SK-N-MC (cell line): Measurements from ENCODE around the gene GYS2.
"Not testable (repeated sequence)": the region's sequence is repeated elsewhere in the genome, so short reads cannot be mapped to it uniquely, and the experiment has no call there.

Source experiments
- DNase-seq: peaks from one replicate; pipeline ENCODE4 v3.0.0-alpha.2; 2011; ENCODE audit warnings: low read depth, low spot score
- H3K27ac ChIP-seq: fragments of 200-600 bp; sonication (generic); 2 replicates; pipeline ENCODE4 v1.5.1; 2016; ENCODE audit warnings: mixed run types
- H3K36me3 ChIP-seq: fragments of 200-600 bp; sonication (generic); 2 replicates; pipeline ENCODE4 v1.6.1; 2017; ENCODE audit warnings: antibody characterized with exemption, low read length, mixed read lengths; ENCODE audit not compliant: insufficient read depth
- H3K4me3 ChIP-seq: fragments of 200-600 bp; sonication (generic); 2 replicates; pipeline ENCODE4 v1.5.1; 2016
- H3K9ac ChIP-seq: fragments of 200-600 bp; sonication (generic); 2 replicates; pipeline ENCODE4 v1.8.0; 2017; ENCODE audit warnings: mixed run types, mixed read lengths; ENCODE audit not compliant: insufficient read length
- H3K9me3 ChIP-seq: fragments of 200-600 bp; sonication (generic); 2 replicates; pipeline ENCODE4 v1.6.1; 2017; ENCODE audit warnings: low read depth, mild to moderate bottlenecking, antibody characterized with exemption, low read length, moderate library complexity, mixed read lengths
- EZH2 ChIP-seq: fragments of 200-600 bp; sonication (generic); IDR thresholded peaks from one replicate; pipeline ENCODE4 v1.6.1; 2017; ENCODE audit warnings: antibody characterized with exemption
- FOXP2 ChIP-seq: optimal IDR thresholded peaks from 2 replicates; pipeline ENCODE3; 2011; ENCODE audit warnings: mild to moderate bottlenecking, moderate library complexity; ENCODE audit not compliant: insufficient read depth; ENCODE audit errors: extremely low read length, control extremely low read depth
- POLR2AphosphoS5 ChIP-seq: IDR thresholded peaks from 2 replicates; pipeline ENCODE4 v1.6.1; 2012; ENCODE audit warnings: mild to moderate bottlenecking, low read depth, low read length, borderline replicate concordance

Gene GYS2

DNA sequence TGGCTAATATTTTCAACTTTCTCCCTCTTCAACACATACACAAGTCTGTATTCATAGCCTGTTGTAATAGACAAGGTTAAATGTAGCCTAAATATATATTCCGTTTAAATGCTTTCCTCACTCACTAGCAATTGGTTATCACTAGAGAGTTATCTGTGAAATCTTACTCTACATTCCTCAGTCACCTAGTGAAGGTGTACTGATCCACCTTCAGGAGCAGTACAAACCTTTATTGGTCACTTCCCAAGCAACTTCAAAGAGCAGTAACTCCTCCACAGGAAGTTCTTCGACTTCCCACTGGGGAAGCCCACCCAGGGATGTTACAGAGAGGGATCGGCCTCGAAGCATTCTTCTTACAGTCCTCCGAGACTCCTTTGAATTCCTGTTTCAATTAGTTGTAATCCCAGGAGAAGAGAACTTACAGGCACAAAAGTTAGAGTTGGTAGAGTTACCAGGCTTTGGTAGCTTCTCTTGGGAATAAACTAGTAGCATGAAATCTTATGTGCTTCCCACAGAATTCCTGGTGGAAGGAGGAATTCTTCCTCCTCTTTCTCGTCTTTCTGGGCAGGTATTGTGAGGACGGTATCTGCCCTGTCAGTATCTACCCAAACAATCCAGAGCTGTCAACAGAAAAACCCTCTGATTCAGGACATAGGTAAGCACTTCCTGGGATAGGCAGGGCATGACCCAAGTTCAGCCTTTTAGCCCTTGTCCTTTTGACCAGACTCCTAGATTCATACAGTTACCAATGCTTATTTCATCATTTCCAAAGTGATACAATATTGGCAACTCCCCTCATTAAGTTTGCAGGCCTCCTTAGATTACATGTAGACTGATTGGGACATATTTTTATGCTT is at the start of gene GYS2:
Gene GYS2 (minus strand): TSS at position 603 of the 857 bp plus-strand sequence. CDS start 255 bp downstream, at position 348.
- TF ChIP-seq EZH2 (no peak), POLR2AphosphoS5 (no peak), FOXP2 (no peak)
- Histone ChIP-seq H3K4me3 (no peak within 1 kb of the TSS), H3K9ac (no peak within 1 kb of the TSS), H3K9me3 (no peaks in the 10 kb centered on the region), H3K27ac (no peak within 1 kb of the TSS), H3K36me3 (no peaks in the 10 kb centered on the region)
- no peak for DNase-seq

DNA sequence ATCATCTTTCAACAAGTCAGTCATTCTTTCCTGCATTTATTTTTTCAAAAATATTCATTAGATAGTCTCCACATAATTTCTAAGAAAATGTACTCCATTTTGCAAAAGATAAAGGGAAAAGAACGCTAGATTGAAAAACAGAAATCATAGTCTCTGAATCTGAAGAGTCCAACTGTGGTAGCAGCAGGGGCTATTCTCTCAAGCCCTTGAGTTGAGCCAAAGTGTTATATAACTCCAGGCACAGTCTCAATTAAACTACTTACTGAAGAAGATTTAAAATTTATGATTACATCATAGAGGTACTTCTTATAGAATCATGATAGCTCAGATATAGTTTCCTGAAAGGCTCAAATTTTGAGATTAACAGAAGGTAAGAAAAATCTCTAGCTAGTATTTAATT is 47.2 kb upstream of the GYS2 start:
- no peak for DNase-seq
- no peak overlapping the region for H3K9ac ChIP-seq
- no peaks in the 10 kb centered on the region for H3K9me3 ChIP-seq
- H3K27ac ChIP-seq: peak overlapping the region; percentile 42; the same call in 1 of the 2 replicates
- H3K4me3 ChIP-seq: no peak overlapping the region
- no peak for TF ChIP-seq FOXP2
- no peak for TF ChIP-seq EZH2
- no peak for TF ChIP-seq POLR2AphosphoS5
- peaks cover 99% of the 10 kb centered on the region for H3K36me3 ChIP-seq

DNA sequence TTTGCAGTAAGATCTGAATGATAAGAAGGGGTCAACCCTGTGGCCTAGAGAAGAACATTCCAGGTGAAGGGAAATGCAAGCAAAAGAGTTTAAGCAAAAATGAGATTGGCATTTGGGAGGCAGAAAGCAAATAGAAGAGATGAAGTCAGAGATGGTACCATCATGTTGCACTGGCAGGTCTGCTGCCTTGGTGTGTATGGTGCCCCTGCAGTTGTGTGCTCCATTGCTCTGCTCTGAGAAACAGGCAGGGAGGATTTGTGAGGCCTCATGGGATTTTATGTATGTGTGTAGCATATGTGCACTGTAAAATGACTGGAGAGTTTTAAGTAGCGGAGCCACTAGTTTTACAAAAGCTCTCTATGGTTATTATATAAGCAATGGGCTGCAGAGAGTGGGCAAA is 46.4 kb upstream of the GYS2 start:
- Histone ChIP-seq H3K36me3 (peaks cover 100% of the 10 kb centered on the region), H3K27ac (peak overlapping the region; percentile 20; the same call in 1 of the 2 replicates), H3K9ac (no peak overlapping the region), H3K9me3 (no peaks in the 10 kb centered on the region), H3K4me3 (no peak overlapping the region)
- no peak for TF ChIP-seq POLR2AphosphoS5
- no peak for TF ChIP-seq FOXP2
- TF ChIP-seq EZH2: no peak
- no peak for DNase-seq

DNA sequence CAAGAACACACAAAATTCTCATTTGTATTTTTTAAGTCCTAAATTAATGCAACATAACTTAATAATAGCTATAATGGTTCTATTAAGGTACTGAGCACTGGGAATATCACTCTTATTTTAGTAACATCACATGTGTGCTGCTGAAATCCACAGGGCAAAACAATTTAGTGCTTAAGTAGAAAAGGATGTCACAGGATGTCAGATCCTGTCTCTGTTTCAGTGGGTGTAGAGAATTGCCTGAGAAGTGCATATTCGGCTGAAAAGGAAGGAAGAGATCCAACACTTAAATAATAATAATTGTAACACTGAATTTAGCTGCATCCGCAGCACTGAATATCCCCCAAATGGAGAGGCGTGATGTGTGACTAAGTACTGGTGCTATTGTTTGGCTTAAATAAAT is 44.4 kb upstream of the GYS2 start:
- Histone ChIP-seq H3K36me3 (peaks cover 100% of the 10 kb centered on the region), H3K9me3 (no peaks in the 10 kb centered on the region), H3K9ac (no peak overlapping the region), H3K27ac (no peak overlapping the region), H3K4me3 (no peak overlapping the region)
- DNase-seq: no peak
- TF ChIP-seq POLR2AphosphoS5 (no peak), FOXP2 (no peak), EZH2 (no peak)

DNA sequence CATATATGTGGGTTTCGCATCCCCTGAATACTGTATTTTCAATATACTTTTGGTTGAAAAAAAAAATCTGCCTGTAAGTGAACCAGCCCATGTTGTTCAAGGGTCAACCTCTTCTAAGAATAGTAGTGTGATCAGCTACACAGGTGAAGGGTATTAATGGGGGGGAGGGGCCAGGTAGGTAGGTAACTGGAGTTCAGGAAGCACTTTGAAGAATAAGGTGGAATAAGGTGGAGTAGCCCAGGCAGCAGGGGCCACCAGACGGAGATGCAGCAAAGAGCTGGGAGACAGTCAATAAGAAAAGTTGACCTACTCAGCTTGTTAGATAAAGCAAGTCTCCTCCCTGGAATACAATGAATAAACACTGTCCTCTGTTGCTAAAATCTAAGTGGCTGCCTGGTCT is 43.7 kb upstream of the GYS2 start:
- TF ChIP-seq EZH2: no peak
- TF ChIP-seq POLR2AphosphoS5: peak; percentile 39; the same call in 1 of the 2 replicates
- Histone ChIP-seq H3K4me3 (no peak overlapping the region), H3K27ac (no peak overlapping the region; the same call in 1 of the 2 replicates), H3K36me3 (peaks cover 100% of the 10 kb centered on the region), H3K9me3 (no peaks in the 10 kb centered on the region), H3K9ac (no peak overlapping the region)
- DNase-seq: no peak

DNA sequence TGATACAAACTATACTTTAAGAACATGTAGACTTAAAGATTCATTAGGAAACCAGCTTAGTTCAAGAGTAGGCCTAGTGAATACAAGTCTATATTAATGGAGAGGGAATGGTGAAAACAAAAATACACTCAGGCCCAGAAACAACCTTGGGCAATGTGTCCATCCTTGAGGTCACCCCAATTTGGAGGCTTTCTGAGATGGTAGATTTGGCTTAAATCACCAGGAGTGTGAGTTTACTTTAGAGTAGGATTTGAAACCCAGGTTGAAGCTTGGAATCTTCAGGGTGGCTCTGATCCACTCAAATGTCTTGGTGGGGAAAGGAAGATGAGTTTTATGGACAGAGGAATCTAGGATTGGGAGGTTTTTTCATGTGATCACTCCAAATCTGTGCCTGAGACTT is 42.5 kb upstream of the GYS2 start:
- Histone ChIP-seq H3K27ac (no peak overlapping the region; the same call in 1 of the 2 replicates), H3K4me3 (no peak overlapping the region), H3K9ac (no peak overlapping the region), H3K36me3 (peaks cover 100% of the 10 kb centered on the region), H3K9me3 (no peaks in the 10 kb centered on the region)
- TF ChIP-seq FOXP2: no peak
- no peak for TF ChIP-seq POLR2AphosphoS5
- TF ChIP-seq EZH2: no peak
- no peak for DNase-seq

DNA sequence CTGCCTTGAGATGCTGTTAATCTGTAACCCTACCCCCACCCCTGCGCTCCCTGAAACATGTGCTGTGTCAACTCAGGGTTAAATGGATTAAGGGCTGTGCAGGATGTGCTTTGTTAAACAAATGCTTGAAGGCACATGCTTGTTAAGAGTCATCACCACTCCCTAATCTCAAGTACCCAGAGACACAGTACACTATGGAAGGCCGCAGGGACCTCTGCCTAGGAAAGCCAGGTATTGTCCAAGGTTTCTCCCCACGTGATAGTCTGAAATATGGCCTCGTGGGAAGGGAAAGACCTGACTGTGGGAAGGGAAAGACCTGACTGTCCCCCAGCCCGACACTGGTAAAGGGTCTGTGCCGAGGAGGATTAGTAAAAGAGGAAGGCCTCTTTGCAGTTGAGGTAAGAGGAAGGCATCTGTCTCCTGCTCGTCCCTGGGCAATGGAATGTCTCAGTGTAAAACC is 40.4 kb upstream of the GYS2 start:
- 0 out of 2 replicates have a peak overlapping the region, but pooled peaks have one; percentile 79 for H3K27ac ChIP-seq
- H3K9ac ChIP-seq, DNase-seq, H3K9me3 ChIP-seq, H3K4me3 ChIP-seq: not testable (repeated sequence)
- H3K36me3 ChIP-seq: peaks cover 98% of the 10 kb centered on the region

DNA sequence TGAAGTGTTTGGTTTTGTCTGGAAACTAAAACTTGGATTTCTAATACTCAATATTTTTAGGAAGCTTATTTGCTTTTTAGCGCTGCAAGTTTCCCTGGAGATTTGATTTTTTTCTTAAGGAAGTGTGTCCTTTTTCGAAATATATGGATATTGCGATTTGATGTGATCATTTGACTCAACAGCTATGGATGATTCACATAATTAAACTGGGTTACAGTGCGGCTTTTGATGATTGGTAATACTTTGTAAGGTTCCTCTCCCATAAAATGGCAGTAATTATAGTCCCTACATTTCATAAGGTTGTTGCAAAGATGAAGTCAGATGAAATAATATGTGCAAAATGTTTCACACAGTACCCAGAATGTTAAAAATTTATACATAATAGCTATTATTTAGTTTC is 39.9 kb upstream of the GYS2 start:
- peaks cover 96% of the 10 kb centered on the region for H3K36me3 ChIP-seq
- peak overlapping the region; percentile 14 for H3K9ac ChIP-seq
- no peak for DNase-seq
- no peaks in the 10 kb centered on the region for H3K9me3 ChIP-seq
- no peak overlapping the region for H3K4me3 ChIP-seq
- H3K27ac ChIP-seq: peak overlapping the region; percentile 79; the same call in 1 of the 2 replicates
- TF ChIP-seq FOXP2: no peak
- TF ChIP-seq POLR2AphosphoS5: no peak

DNA sequence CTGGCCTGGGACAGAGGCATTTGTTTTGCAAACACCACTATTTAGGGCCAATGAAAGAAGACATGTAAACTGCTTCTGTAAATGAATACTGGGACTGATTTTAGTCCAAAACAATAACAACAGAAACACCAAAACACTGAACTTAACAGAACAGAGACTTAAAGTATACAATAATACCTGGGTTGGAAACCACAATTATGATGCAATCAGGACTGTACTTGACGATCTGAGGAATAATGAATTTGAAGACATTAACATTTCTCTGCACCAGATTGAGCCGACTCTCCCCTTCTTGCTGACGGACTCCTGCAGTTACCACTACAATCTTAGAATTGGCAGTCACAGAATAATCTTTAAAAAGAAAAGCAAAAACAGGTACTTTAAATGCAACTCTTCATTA is 39.1 kb upstream of the GYS2 start:
- H3K9me3 ChIP-seq: no peaks in the 10 kb centered on the region
- TF ChIP-seq POLR2AphosphoS5: no peak
- no peak for TF ChIP-seq FOXP2
- peaks cover 96% of the 10 kb centered on the region for H3K36me3 ChIP-seq
- H3K9ac ChIP-seq: peak overlapping the region; percentile 14
- no peak for DNase-seq
- H3K27ac ChIP-seq: peak overlapping the region; percentile 79
- H3K4me3 ChIP-seq: no peak overlapping the region
